Upper lobe of right lung (tissue), 1 donor: ENCODE results near the gene MYO16. TPM values are rescaled to one million over a fixed set of nuclear protein-coding genes. Genes with fewer than 3 reads are reported as not detected.

Experiments used
- ATAC-seq: fragments of 200-7000 bp; cut with Tn5 transposase; one replicate; pipeline ENCODE4 v1.9.1; 2020; ENCODE audit warnings: mild to moderate bottlenecking, moderate library complexity
- DNase-seq: peaks from one replicate; pipeline ENCODE4 v3.0.0-alpha.2; 2020
- H3K27ac ChIP-seq: fragments of 200-600 bp; one replicate; pipeline ENCODE4 v1.8.0; 2022
- H3K27me3 ChIP-seq: fragments of 200-600 bp; one replicate; pipeline ENCODE4 v1.8.0; 2022; ENCODE audit warnings: mild to moderate bottlenecking
- H3K36me3 ChIP-seq: fragments of 200-600 bp; one replicate; pipeline ENCODE4 v1.8.0; 2022
- H3K4me1 ChIP-seq: fragments of 200-600 bp; one replicate; pipeline ENCODE4 v1.8.0; 2022
- H3K4me3 ChIP-seq: fragments of 200-600 bp; one replicate; pipeline ENCODE4 v1.8.0; 2022; ENCODE audit warnings: mild to moderate bottlenecking
- H3K9me3 ChIP-seq: fragments of 200-600 bp; one replicate; pipeline ENCODE4 v1.8.0; 2022
- intact Hi-C: fragments of 100-400 bp; cut with DNase I; formaldehyde crosslinking; loops from one replicate; pipeline ENCODE4 v1.11.0; 2022
- total RNA-seq: library from RNA; stranded (reverse); fragmentation: NEBNext Ultra II Directional; extraction: Animal tissue kit (Norgen Biotek cat#: 25700); gene quantifications from one replicate; pipeline ENCODE4 v1.2.1, GENCODE V29; 2021
- TF ChIP-seq, protein P1 (sequence below): fragments of 200-600 bp; IDR thresholded peaks from one replicate; pipeline ENCODE4 v1.8.0; 2022; ENCODE audit warnings: antibody characterized with exemption
- donor health status: DM: no; HTN: yes; CAD: no; lungs with severe emphysema.

Gene MYO16
- total RNA-seq, 1 donor from 2014 or later: 0.46 TPM

DNA sequence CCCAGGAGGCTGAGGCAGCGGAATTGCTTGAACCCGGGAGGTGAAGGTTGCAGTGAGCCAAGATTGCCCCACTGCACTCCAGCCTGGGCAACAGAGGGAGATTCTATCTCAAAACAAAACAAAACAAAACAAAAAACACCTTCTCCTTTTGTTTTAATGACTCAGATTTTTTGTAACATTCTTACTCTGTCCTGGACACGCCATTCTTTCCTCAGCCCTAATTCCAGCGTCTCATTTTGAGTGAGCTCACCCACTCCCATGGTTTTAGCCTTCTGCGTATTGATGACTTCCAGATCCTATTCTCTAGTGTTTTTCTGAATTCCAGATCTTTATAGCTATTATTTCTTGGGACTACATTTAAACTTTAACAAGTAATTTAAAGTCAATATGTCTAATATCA is 326.3 kb downstream of the MYO16 start:
- no peak for ATAC-seq
- Histone ChIP-seq H3K27me3 (no peaks in the 10 kb centered on the region), H3K36me3 (no peaks in the 10 kb centered on the region), H3K4me1 (no peaks in the 10 kb centered on the region), H3K27ac (no peak overlapping the region), H3K9me3 (no peaks in the 10 kb centered on the region), H3K4me3 (no peak overlapping the region)
- intact Hi-C loops: no loop called here
- TF ChIP-seq, protein P1, sequence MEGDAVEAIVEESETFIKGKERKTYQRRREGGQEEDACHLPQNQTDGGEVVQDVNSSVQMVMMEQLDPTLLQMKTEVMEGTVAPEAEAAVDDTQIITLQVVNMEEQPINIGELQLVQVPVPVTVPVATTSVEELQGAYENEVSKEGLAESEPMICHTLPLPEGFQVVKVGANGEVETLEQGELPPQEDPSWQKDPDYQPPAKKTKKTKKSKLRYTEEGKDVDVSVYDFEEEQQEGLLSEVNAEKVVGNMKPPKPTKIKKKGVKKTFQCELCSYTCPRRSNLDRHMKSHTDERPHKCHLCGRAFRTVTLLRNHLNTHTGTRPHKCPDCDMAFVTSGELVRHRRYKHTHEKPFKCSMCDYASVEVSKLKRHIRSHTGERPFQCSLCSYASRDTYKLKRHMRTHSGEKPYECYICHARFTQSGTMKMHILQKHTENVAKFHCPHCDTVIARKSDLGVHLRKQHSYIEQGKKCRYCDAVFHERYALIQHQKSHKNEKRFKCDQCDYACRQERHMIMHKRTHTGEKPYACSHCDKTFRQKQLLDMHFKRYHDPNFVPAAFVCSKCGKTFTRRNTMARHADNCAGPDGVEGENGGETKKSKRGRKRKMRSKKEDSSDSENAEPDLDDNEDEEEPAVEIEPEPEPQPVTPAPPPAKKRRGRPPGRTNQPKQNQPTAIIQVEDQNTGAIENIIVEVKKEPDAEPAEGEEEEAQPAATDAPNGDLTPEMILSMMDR: no peak
- DNase-seq: no peak

DNA sequence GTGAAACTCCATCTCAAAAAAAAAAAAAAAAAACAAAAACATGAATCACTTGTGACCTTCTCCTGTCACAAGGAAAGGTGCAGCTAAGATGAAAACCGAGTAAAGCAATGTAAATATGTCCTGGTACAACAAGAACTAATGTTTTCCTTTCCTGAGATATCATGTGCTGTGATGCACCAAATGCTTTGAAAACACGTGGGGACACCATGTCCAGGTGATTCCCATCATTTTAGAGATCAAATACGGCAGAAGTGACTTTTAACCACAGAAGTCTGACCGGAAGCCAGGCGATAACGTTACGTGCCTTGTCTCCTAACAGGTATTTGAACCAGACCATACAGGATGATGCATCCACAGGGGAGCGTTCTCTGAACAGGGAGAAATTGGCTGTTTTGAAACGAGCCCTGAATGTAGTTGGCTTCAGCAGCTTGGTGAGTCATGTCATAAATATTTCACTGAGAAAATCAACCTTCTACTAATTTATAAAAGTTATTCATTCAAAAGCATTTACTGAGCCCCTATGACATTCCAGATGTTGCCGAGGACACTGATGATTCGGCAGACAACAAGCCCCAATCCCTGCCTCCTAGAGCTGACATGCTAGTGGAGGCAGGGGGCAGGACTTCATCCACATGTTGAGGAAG is 328.1 kb downstream of the MYO16 start:
- Histone ChIP-seq H3K27ac (no peak overlapping the region), H3K4me1 (no peaks in the 10 kb centered on the region), H3K9me3 (no peaks in the 10 kb centered on the region), H3K27me3 (no peaks in the 10 kb centered on the region), H3K4me3 (no peak overlapping the region), H3K36me3 (no peaks in the 10 kb centered on the region)
- TF ChIP-seq, protein P1: no peak
- no peak for ATAC-seq
- intact Hi-C loops: no loop called here
- no peak for DNase-seq

DNA sequence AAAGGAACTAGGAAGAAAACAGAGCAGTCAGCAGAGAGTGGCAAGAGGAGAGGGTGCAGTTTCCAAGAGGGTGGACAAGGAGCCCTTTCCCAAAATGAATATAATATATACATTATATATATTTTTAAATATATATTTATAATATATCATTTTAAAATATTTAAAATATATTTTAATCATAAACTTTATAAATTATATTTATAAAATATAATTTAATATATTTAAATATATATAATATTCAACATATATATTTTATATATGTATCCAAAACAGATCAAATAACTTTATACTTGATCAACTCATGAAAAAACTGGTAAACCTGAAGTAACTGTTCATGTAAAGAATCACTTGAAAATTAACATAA is 328.6 kb downstream of the MYO16 start:
- no peak for ATAC-seq
- no peaks in the 10 kb centered on the region for H3K27me3 ChIP-seq
- no peak overlapping the region for H3K4me3 ChIP-seq
- TF ChIP-seq, protein P1: no peak
- intact Hi-C loops: no loop called here
- DNase-seq: no peak
- H3K36me3 ChIP-seq: no peaks in the 10 kb centered on the region
- no peaks in the 10 kb centered on the region for H3K4me1 ChIP-seq
- H3K27ac ChIP-seq: no peak overlapping the region
- no peaks in the 10 kb centered on the region for H3K9me3 ChIP-seq

- Histone ChIP-seq H3K36me3 (no peaks in the 10 kb centered on the region), H3K27me3 (no peaks in the 10 kb centered on the region), H3K9me3 (no peaks in the 10 kb centered on the region), H3K4me1 (no peaks in the 10 kb centered on the region), H3K4me3 (no peak overlapping the region), H3K27ac (no peak overlapping the region)
- no peak for ATAC-seq
- TF ChIP-seq, protein P1: no peak
- no peak for DNase-seq
- intact Hi-C loops: no loop called here
Measured at GRCh38 chr13:108959234-108959633, 329.8 kb downstream of the MYO16 start.

- TF ChIP-seq, protein P1: no peak
- H3K36me3 ChIP-seq: no peaks in the 10 kb centered on the region
- intact Hi-C loops: no loop called here
Measured at GRCh38 chr13:108960006-108960405, 330.6 kb downstream of the MYO16 start.

More at GRCh38 chr13:108960006-108960405, 330.6 kb downstream of the MYO16 start:
- no peaks in the 10 kb centered on the region for H3K27me3 ChIP-seq
- no peak for DNase-seq
- no peaks in the 10 kb centered on the region for H3K4me1 ChIP-seq
- no peak for ATAC-seq
- no peaks in the 10 kb centered on the region for H3K9me3 ChIP-seq
- H3K4me3 ChIP-seq: no peak overlapping the region
- no peak overlapping the region for H3K27ac ChIP-seq
